Ectodermal cell (in vitro differentiated cells): Measurements from ENCODE around the gene ATP2C2. TPM values are rescaled to one million over a fixed set of nuclear protein-coding genes. Genes with fewer than 3 reads are reported as not detected.

ENCODE experiments used
- H3K27ac ChIP-seq: 2 replicates; pipeline ENCODE4 v1.7.0; 2013; ENCODE audit warnings: mild to moderate bottlenecking, low read depth, low read length; ENCODE audit not compliant: insufficient read depth, poor library complexity, severe bottlenecking
- H3K27me3 ChIP-seq: 2 replicates; pipeline ENCODE4 v1.7.0; 2013; ENCODE audit warnings: mild to moderate bottlenecking, low read length; ENCODE audit not compliant: insufficient read depth, control insufficient read depth, poor library complexity, severe bottlenecking
- H3K36me3 ChIP-seq: one replicate; pipeline ENCODE4 v1.7.0; 2013; ENCODE audit warnings: low read length; ENCODE audit not compliant: control insufficient read depth, insufficient read depth
- H3K4me1 ChIP-seq: one replicate; pipeline ENCODE4 v1.7.0; 2013; ENCODE audit warnings: low read length; ENCODE audit not compliant: control insufficient read depth, insufficient read depth
- H3K4me3 ChIP-seq: 2 replicates; pipeline ENCODE4 v1.7.0; 2013; ENCODE audit warnings: low read depth, low read length, control low read depth; ENCODE audit not compliant: insufficient read depth
- H3K9me3 ChIP-seq: 2 replicates; pipeline ENCODE4 v1.7.0; 2013; ENCODE audit warnings: mild to moderate bottlenecking, low read length, moderate library complexity; ENCODE audit not compliant: control insufficient read depth
- WGBS, 2 experiments: methylation state at CpG; one replicate each; pipeline ENCODE4 v1.1.7; 2013; ENCODE audit warnings: missing lambda C conversion rate in 2 of 2; 5-methylcytosine and 5-hydroxymethylcytosine counted together
- polyA plus RNA-seq, 4 experiments: library from polyadenylated mRNA; stranded (reverse); fragments of 50-300 nt; gene quantifications; one replicate each; pipeline ENCODE4 v1.2.3, GENCODE V29; 2013

ATP2C2 gene
- 2.1 TPM for polyA plus RNA-seq (2013, experiment 1 of 4)
- polyA plus RNA-seq (2013, experiment 2 of 4): 1.3 TPM
- polyA plus RNA-seq (2013, experiment 3 of 4): 3.0 TPM
- polyA plus RNA-seq (2013, experiment 4 of 4): 3.5 TPM

GRCh38 chr16:84368308-84368996, at the start of gene ATP2C2:
ATP2C2 (plus strand) TSS chr16:84368538; CDS start chr16:84368616, 78 bp downstream.
- Histone ChIP-seq H3K4me1 (peaks cover 28% of the 10 kb centered on the region), H3K27me3 (peaks cover 38% of the 10 kb centered on the region), H3K27ac (no peak within 1 kb of the TSS), H3K9me3 (no peaks in the 10 kb centered on the region), H3K36me3 (no peaks in the 10 kb centered on the region), H3K4me3 (peak within 1 kb of the TSS; percentile 38)
- 1% methylated on average over 66 of the region's 66 CpGs for WGBS, 2 experiments

GRCh38 chr16:84319146-84319760, 49.1 kb upstream of the ATP2C2 start:
- H3K27me3 ChIP-seq: no peaks in the 10 kb centered on the region
- no peaks in the 10 kb centered on the region for H3K9me3 ChIP-seq
- no peak overlapping the region for H3K4me3 ChIP-seq
- 93 to 94% methylated on average over 24 of the region's 24 CpGs for WGBS, 2 experiments
- no peaks in the 10 kb centered on the region for H3K4me1 ChIP-seq
- no peaks in the 10 kb centered on the region for H3K36me3 ChIP-seq
- H3K27ac ChIP-seq: no peak overlapping the region

GRCh38 chr16:84320511-84320910, 47.8 kb upstream of the ATP2C2 start:
- 93% methylated on average over 5 of the region's 5 CpGs for WGBS, 2 experiments
- Histone ChIP-seq H3K27ac (no peak overlapping the region), H3K27me3 (no peaks in the 10 kb centered on the region), H3K4me3 (no peak overlapping the region), H3K36me3 (no peaks in the 10 kb centered on the region), H3K4me1 (no peaks in the 10 kb centered on the region), H3K9me3 (no peaks in the 10 kb centered on the region)

GRCh38 chr16:84321932-84322331, 46.4 kb upstream of the ATP2C2 start:
- H3K4me1 ChIP-seq: no peaks in the 10 kb centered on the region
- H3K4me3 ChIP-seq: no peak overlapping the region
- WGBS, 2 experiments: 76 to 79% methylated on average over 4 of the region's 4 CpGs
- no peak overlapping the region for H3K27ac ChIP-seq
- no peaks in the 10 kb centered on the region for H3K9me3 ChIP-seq
- no peaks in the 10 kb centered on the region for H3K27me3 ChIP-seq
- H3K36me3 ChIP-seq: no peaks in the 10 kb centered on the region

GRCh38 chr16:84322749-84323148, 45.6 kb upstream of the ATP2C2 start:
- Histone ChIP-seq H3K27me3 (no peaks in the 10 kb centered on the region), H3K4me1 (no peaks in the 10 kb centered on the region), H3K4me3 (no peak overlapping the region), H3K9me3 (no peaks in the 10 kb centered on the region), H3K27ac (no peak overlapping the region), H3K36me3 (no peaks in the 10 kb centered on the region)
- WGBS, 2 experiments: 94 to 97% methylated on average over 4 of the region's 4 CpGs

GRCh38 chr16:84323606-84324005, 44.7 kb upstream of the ATP2C2 start:
- Histone ChIP-seq H3K27me3 (no peaks in the 10 kb centered on the region), H3K4me1 (no peaks in the 10 kb centered on the region), H3K27ac (no peak overlapping the region), H3K9me3 (no peaks in the 10 kb centered on the region), H3K4me3 (no peak overlapping the region), H3K36me3 (no peaks in the 10 kb centered on the region)
- WGBS, 2 experiments: 94 to 95% methylated on average over 7 of the region's 7 CpGs

- H3K9me3 ChIP-seq: no peaks in the 10 kb centered on the region
- H3K4me1 ChIP-seq: peaks cover 5% of the 10 kb centered on the region
- WGBS, 2 experiments: 45 to 46% methylated on average over 2 of the region's 2 CpGs
- H3K36me3 ChIP-seq: no peaks in the 10 kb centered on the region
- H3K4me3 ChIP-seq: no peak overlapping the region
- H3K27me3 ChIP-seq: no peaks in the 10 kb centered on the region
- H3K27ac ChIP-seq: no peak overlapping the region
Measured at GRCh38 chr16:84324434-84325262, 43.7 kb upstream of the ATP2C2 start.

GRCh38 chr16:84326545-84326944, 41.8 kb upstream of the ATP2C2 start:
- 83 to 97% methylated on average over 2 of the region's 2 CpGs for WGBS, 2 experiments

GRCh38 chr16:84327926-84328505, 40.3 kb upstream of the ATP2C2 start:
- H3K4me3 ChIP-seq: no peak overlapping the region
- no peaks in the 10 kb centered on the region for H3K36me3 ChIP-seq
- H3K27me3 ChIP-seq: no peaks in the 10 kb centered on the region
- 88 to 92% methylated on average over 13 of the region's 13 CpGs for WGBS, 2 experiments
- peaks cover 5% of the 10 kb centered on the region for H3K4me1 ChIP-seq
- no peak overlapping the region for H3K27ac ChIP-seq
- no peaks in the 10 kb centered on the region for H3K9me3 ChIP-seq

More at GRCh38 chr16:84326545-84326944, 41.8 kb upstream of the ATP2C2 start:
- no peaks in the 10 kb centered on the region for H3K36me3 ChIP-seq
- H3K27ac ChIP-seq: no peak overlapping the region
- no peaks in the 10 kb centered on the region for H3K27me3 ChIP-seq
- H3K4me3 ChIP-seq: no peak overlapping the region
- H3K9me3 ChIP-seq: no peaks in the 10 kb centered on the region
- peaks cover 5% of the 10 kb centered on the region for H3K4me1 ChIP-seq
